Mesenchymal stem cell (in vitro differentiated cells and primary cell): ENCODE data around the gene CLDN6.
A peak's percentile ranks its signal among the peaks of the same experiment; 100 is the strongest.

Experiments used
- DNase-seq: peaks from one replicate; pipeline ENCODE4 v3.0.0-alpha.2; 2013
- H2AFZ ChIP-seq: one replicate; pipeline ENCODE4 v1.6.1; 2013; ENCODE audit warnings: low read depth, mild to moderate bottlenecking, control low read depth, inconsistent platforms, low read length, moderate library complexity
- H2AK5ac ChIP-seq: 2 replicates; pipeline ENCODE4 v1.6.1; 2013; ENCODE audit warnings: low read length, moderate library complexity, mild to moderate bottlenecking, inconsistent platforms; ENCODE audit not compliant: severe bottlenecking
- H2BK120ac ChIP-seq: one replicate; pipeline ENCODE4 v1.6.1; 2013; ENCODE audit warnings: low read depth, mild to moderate bottlenecking, inconsistent platforms, low read length, moderate library complexity
- H2BK12ac ChIP-seq, 2 experiments: one replicate each; pipeline ENCODE4 v1.6.1; 2013; ENCODE audit warnings: inconsistent platforms in 2 of 2, low read length in 2 of 2, mild to moderate bottlenecking in 2 of 2, moderate library complexity in 2 of 2, control low read depth in 1 of 2
- H2BK15ac ChIP-seq: one replicate; pipeline ENCODE4 v1.6.1; 2013; ENCODE audit warnings: mild to moderate bottlenecking, low read depth, inconsistent platforms; ENCODE audit not compliant: poor library complexity, severe bottlenecking
- H2BK5ac ChIP-seq: 2 replicates; pipeline ENCODE4 v1.6.1; 2013; ENCODE audit warnings: low read depth, mild to moderate bottlenecking, low read length, control low read depth, inconsistent platforms; ENCODE audit not compliant: poor library complexity, severe bottlenecking
- H3K14ac ChIP-seq, 2 experiments: one replicate each; pipeline ENCODE4 v1.6.1; 2013; ENCODE audit warnings: inconsistent platforms in 2 of 2, low read length in 2 of 2, control low read depth in 1 of 2, mild to moderate bottlenecking in 1 of 2, moderate library complexity in 1 of 2
- H3K18ac ChIP-seq, 2 experiments: one replicate each; pipeline ENCODE4 v1.6.1; 2013; ENCODE audit warnings: inconsistent platforms in 2 of 2, low read length in 2 of 2, control low read depth in 1 of 2, low read depth in 1 of 2, mild to moderate bottlenecking in 1 of 2
- H3K23ac ChIP-seq, 2 experiments: one replicate each; pipeline ENCODE4 v1.6.1; 2013; ENCODE audit warnings: inconsistent platforms in 2 of 2, low read length in 2 of 2, mild to moderate bottlenecking in 2 of 2, moderate library complexity in 2 of 2, control low read depth in 1 of 2
- H3K27ac ChIP-seq: 2 replicates; pipeline ENCODE4 v1.5.1; 2013; ENCODE audit warnings: mild to moderate bottlenecking, moderate library complexity, low read length, control low read depth, inconsistent platforms; ENCODE audit not compliant: poor library complexity, severe bottlenecking
- H3K27me3 ChIP-seq, 2 experiments: 2 replicates each; pipeline versions ENCODE4 v1.6.1 to v1.7.0; 2013; ENCODE audit warnings: low read length in 2 of 2, mild to moderate bottlenecking in 2 of 2, moderate library complexity in 2 of 2, control low read depth in 1 of 2, inconsistent platforms in 1 of 2; ENCODE audit not compliant: control insufficient read depth in 1 of 2, insufficient read depth in 1 of 2
- H3K36me3 ChIP-seq, 2 experiments: 2 replicates each; pipeline versions ENCODE4 v1.6.1 to v1.7.0; 2013; ENCODE audit warnings: low read length in 2 of 2, control low read depth in 1 of 2, inconsistent platforms in 1 of 2, low read depth in 1 of 2, mild to moderate bottlenecking in 1 of 2; ENCODE audit not compliant: insufficient read depth in 2 of 2, control insufficient read depth in 1 of 2
- H3K4ac ChIP-seq, 2 experiments: one replicate each; pipeline ENCODE4 v1.6.1; 2013; ENCODE audit warnings: inconsistent platforms in 2 of 2, low read length in 2 of 2, mild to moderate bottlenecking in 2 of 2, moderate library complexity in 2 of 2, control low read depth in 1 of 2, low read depth in 1 of 2
- H3K4me1 ChIP-seq: 2 replicates; pipeline ENCODE4 v1.6.1; 2013; ENCODE audit warnings: low read depth, low read length, control low read depth; ENCODE audit not compliant: control insufficient read depth, insufficient read depth
- H3K4me2 ChIP-seq: 2 replicates; pipeline ENCODE4 v1.6.1; 2013; ENCODE audit warnings: low read length, mild to moderate bottlenecking, inconsistent platforms; ENCODE audit not compliant: poor library complexity, severe bottlenecking
- H3K4me3 ChIP-seq, 2 experiments: 2 replicates each; pipeline versions ENCODE4 v1.5.1 to v1.7.0; 2013; ENCODE audit warnings: low read length in 2 of 2, mild to moderate bottlenecking in 2 of 2, control low read depth in 1 of 2, low read depth in 1 of 2; ENCODE audit not compliant: insufficient read depth in 1 of 2
- H3K79me1 ChIP-seq: replicated peaks from 2 replicates; pipeline ENCODE4 v1.6.1; 2013; ENCODE audit warnings: mild to moderate bottlenecking, control low read depth, low read length, inconsistent platforms; ENCODE audit not compliant: poor library complexity, severe bottlenecking
- H3K9ac ChIP-seq: 2 replicates; pipeline ENCODE4 v1.7.0; 2013; ENCODE audit warnings: mild to moderate bottlenecking, low read length, moderate library complexity
- H3K9me3 ChIP-seq: 2 replicates; pipeline ENCODE4 v1.7.0; 2013; ENCODE audit warnings: mild to moderate bottlenecking, low read length; ENCODE audit not compliant: control insufficient read depth
- H4K8ac ChIP-seq: one replicate; pipeline ENCODE4 v1.6.1; 2013; ENCODE audit warnings: inconsistent platforms, mild to moderate bottlenecking, low read length, moderate library complexity
- H4K91ac ChIP-seq: one replicate; pipeline ENCODE4 v1.6.1; 2013; ENCODE audit warnings: mild to moderate bottlenecking, low read length, inconsistent platforms
- WGBS: methylation state at CpG from one replicate; pipeline ENCODE4 v1.1.7; 2013; ENCODE audit warnings: mixed read lengths; 5-methylcytosine and 5-hydroxymethylcytosine counted together

CLDN6 gene

GRCh38 chr16:3030222-3031212, 12.5 kb upstream of the CLDN6 start:
- no peak overlapping the region for H3K18ac ChIP-seq
- no peak overlapping the region for H2BK12ac ChIP-seq
- DNase-seq: no peak
- no peak overlapping the region for H3K23ac ChIP-seq
- peak overlapping the region in 1 of 2 experiments; percentile 16 for H3K4me3 ChIP-seq
- no peak overlapping the region for H3K4ac ChIP-seq
- H2BK15ac ChIP-seq: no peak overlapping the region
- no peak overlapping the region for H2BK5ac ChIP-seq
- no peak overlapping the region for H3K4me2 ChIP-seq
- H2AK5ac ChIP-seq: peak overlapping the region; percentile 41
- WGBS: 84% methylated on average over 32 of the region's 33 CpGs
- no peak overlapping the region for H2AFZ ChIP-seq
- no peak overlapping the region for H4K8ac ChIP-seq
- H3K4me1 ChIP-seq: peaks cover 9% of the 10 kb centered on the region
- H2BK120ac ChIP-seq: no peak overlapping the region
- no peak overlapping the region for H3K9ac ChIP-seq
- H3K27me3 ChIP-seq: peaks cover 33 to 58% of the 10 kb centered on the region in 2 experiments
- H3K14ac ChIP-seq: no peak overlapping the region
- no peaks in the 10 kb centered on the region for H3K9me3 ChIP-seq
- H4K91ac ChIP-seq: no peak overlapping the region
- H3K27ac ChIP-seq: no peak overlapping the region
- H3K36me3 ChIP-seq: peaks cover 24 to 32% of the 10 kb centered on the region in 2 experiments
- H3K79me1 ChIP-seq: peaks cover under 1% of the 10 kb centered on the region

DNA sequence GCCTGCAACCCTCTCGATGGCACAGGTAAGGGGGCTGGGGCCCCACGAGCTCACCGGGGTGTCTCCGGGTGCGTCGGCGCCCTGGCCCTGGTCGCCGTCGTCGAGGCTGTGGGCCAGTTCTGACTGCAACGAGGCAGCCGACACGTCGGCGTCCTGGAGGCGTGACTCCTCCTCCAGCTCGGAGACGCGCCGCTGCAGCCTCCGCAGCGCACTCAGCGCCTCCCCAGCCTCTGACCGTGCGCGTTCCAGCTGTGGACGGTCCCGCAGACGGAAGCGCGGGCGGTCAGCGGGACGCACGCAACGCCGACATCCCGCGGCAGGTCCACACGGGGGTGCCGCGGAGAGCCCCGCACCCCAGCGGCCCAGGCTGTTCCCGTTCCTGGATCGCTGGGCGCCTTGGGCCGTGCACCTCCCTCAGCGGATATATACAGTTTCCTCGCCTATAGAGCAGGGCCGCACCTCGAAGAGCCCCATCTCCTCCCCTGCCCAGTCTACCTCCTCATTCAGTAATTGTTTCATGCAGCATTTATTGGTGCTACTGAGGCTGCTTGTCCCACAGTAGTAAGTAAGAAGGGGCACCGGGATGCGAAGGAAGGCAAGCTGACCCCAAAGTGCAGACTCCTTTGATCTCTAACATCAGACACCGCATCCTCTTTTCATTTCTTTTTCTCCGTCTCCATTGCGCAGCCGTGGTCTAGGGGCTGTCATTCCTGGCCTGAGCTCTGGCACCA, 11.7 kb upstream of the CLDN6 start:
- Histone ChIP-seq H3K4me1 (peaks cover 11% of the 10 kb centered on the region), H3K27ac (no peak overlapping the region), H2BK120ac (no peak overlapping the region), H3K36me3 (peaks cover 24 to 34% of the 10 kb centered on the region in 2 experiments), H4K8ac (no peak overlapping the region), H3K23ac (no peak overlapping the region), H3K18ac (no peak overlapping the region), H3K9me3 (no peaks in the 10 kb centered on the region), H3K4me2 (no peak overlapping the region), H2BK12ac (no peak overlapping the region), H2BK5ac (no peak overlapping the region), H3K4ac (no peak overlapping the region), H2AK5ac (no peak overlapping the region), H2AFZ (no peak overlapping the region), H3K9ac (peak overlapping the region; percentile 38), H3K79me1 (peaks cover 4% of the 10 kb centered on the region), H3K27me3 (peaks cover 24 to 51% of the 10 kb centered on the region in 2 experiments), H3K14ac (no peak overlapping the region), H4K91ac (no peak overlapping the region), H3K4me3 (peak overlapping the region in 1 of 2 experiments; percentile 67), H2BK15ac (peak overlapping the region; percentile 9)
- 90% methylated on average over 59 of the region's 59 CpGs for WGBS
- DNase-seq: no peak

- H4K91ac ChIP-seq: no peak overlapping the region
- H3K27me3 ChIP-seq: peaks cover 16 to 42% of the 10 kb centered on the region in 2 experiments
- DNase-seq: no peak
- no peak overlapping the region for H2AK5ac ChIP-seq
- H3K23ac ChIP-seq: no peak overlapping the region
- no peak overlapping the region for H3K14ac ChIP-seq
- peak overlapping the region in 1 of 2 experiments; percentile 14 for H3K18ac ChIP-seq
- H3K9ac ChIP-seq: peak overlapping the region; percentile 38
- H2BK120ac ChIP-seq: no peak overlapping the region
- H3K4ac ChIP-seq: no peak overlapping the region
- no peak overlapping the region for H2BK15ac ChIP-seq
- no peak overlapping the region for H2AFZ ChIP-seq
- H3K9me3 ChIP-seq: no peaks in the 10 kb centered on the region
- no peak overlapping the region for H2BK5ac ChIP-seq
- 80% methylated on average over 13 of the region's 15 CpGs for WGBS
- no peak overlapping the region for H3K4me2 ChIP-seq
- H3K4me1 ChIP-seq: peaks cover 11% of the 10 kb centered on the region
- peak overlapping the region in 1 of 2 experiments; percentile 67 for H3K4me3 ChIP-seq
- peaks cover 4% of the 10 kb centered on the region for H3K79me1 ChIP-seq
- peaks cover 24 to 34% of the 10 kb centered on the region in 2 experiments for H3K36me3 ChIP-seq
- H3K27ac ChIP-seq: no peak overlapping the region
- no peak overlapping the region for H4K8ac ChIP-seq
- no peak overlapping the region for H2BK12ac ChIP-seq
Observed at GRCh38 chr16:3028716-3029319, 10.8 kb upstream of the CLDN6 start.
